B cell (primary cell): ENCODE measurements around the gene ASPSCR1.

Experiments
- EZH2 ChIP-seq: IDR thresholded peaks from 2 replicates; pipeline ENCODE4 v1.6.1; 2012; ENCODE audit warnings: borderline replicate concordance, low read depth, mild to moderate bottlenecking, moderate library complexity, low read length; ENCODE audit not compliant: insufficient read depth, poor library complexity, severe bottlenecking
- TF ChIP-seq, protein P1 (sequence below): fragments of 200-600 bp; IDR thresholded peaks from one replicate; pipeline ENCODE4 v1.8.0; 2022; ENCODE audit warnings: antibody characterized with exemption, mild to moderate bottlenecking

GRCh38 chr17:82048571-82048971 is 71.1 kb downstream of the ASPSCR1 start:
- TF ChIP-seq, protein P1, sequence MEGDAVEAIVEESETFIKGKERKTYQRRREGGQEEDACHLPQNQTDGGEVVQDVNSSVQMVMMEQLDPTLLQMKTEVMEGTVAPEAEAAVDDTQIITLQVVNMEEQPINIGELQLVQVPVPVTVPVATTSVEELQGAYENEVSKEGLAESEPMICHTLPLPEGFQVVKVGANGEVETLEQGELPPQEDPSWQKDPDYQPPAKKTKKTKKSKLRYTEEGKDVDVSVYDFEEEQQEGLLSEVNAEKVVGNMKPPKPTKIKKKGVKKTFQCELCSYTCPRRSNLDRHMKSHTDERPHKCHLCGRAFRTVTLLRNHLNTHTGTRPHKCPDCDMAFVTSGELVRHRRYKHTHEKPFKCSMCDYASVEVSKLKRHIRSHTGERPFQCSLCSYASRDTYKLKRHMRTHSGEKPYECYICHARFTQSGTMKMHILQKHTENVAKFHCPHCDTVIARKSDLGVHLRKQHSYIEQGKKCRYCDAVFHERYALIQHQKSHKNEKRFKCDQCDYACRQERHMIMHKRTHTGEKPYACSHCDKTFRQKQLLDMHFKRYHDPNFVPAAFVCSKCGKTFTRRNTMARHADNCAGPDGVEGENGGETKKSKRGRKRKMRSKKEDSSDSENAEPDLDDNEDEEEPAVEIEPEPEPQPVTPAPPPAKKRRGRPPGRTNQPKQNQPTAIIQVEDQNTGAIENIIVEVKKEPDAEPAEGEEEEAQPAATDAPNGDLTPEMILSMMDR: no peak
- TF ChIP-seq EZH2: no peak
